IPS DF 19.7 (cell line): Measurements from ENCODE around the gene RAX2.

Experiments used
- DNase-seq: peaks from one replicate; pipeline ENCODE4 v3.0.0-alpha.2; 2013; ENCODE audit warnings: low read depth, low spot score

RAX2 gene

GRCh38 chr19:3730457-3730958 is 41.5 kb downstream of the RAX2 start:
- no peak for DNase-seq

- DNase-seq, result no peak
Observed at GRCh38 chr19:3725640-3726310, 46.3 kb downstream of the RAX2 start.

DNA sequence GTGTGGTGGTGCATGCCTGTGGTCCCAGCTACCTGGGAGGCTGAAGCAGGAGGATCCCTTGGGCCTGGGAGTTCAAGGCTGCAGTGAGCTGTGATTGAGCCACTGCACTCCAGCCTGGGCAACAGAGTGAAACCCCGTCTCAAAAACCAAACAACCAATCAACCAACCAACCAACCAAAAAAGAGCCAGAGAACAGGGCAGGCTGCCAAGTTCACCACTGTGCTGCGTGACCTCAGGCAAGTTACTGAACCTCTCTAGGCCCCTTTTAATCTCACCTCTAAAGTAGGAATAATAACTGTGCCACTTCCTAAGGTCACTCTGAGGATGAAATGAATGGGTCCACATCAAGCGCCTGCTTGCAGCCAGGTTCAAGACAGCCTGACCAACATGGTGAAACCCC is 46.9 kb downstream of the RAX2 start:
- DNase-seq, result no peak

GRCh38 chr19:3723883-3724282 is 48.1 kb downstream of the RAX2 start:
- DNase-seq, result no peak

DNA sequence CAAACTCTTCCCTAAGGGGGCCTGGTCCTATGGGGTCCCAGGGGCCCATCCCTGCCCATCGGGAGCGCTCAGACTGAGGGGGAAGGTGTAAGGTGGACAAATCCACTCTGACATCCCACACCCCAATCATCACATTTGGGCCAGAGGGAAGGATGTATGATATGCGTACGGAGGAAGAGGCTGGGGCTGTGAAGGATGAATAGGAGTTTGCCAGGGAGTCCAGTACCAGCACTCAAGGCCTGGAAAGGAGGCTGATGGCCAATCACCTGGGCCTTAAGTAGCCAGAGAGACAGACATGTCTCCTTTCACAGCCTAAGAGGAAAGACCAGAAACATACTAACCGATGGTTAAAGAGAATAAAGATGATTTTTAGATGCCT is 48.9 kb downstream of the RAX2 start:
- DNase-seq, result no peak

DNA sequence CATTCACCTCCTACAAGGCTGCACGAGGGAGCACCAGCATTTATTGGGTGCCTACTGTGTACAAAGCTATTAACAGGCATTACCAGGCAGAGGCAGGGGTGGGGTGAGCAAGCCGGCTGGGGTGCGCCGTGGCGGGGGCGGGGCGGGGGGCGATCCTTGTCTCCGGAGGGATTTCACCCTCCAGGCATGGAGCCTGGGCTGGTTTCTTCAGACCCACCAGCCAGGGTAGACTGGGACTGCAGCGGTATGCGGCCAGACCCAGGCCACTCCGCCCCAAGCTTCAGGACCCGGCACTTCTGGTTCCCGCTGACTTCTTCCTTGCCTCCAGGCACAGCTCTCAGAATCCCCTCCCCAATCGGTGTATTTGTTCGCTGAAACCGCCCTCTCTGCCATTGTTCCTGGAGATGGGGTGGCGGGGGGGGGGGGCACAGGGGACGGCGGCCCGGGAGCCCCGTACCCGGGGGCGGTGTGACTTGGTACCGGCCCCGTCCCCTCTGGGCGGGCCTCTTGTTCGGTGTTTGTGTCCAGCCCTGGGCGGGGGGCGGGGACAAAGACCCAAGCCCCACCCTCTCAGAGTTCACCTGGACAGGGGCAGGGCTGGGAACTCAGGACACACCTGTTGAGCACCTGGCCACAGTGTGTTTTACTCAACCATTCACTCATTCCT is 49.5 kb downstream of the RAX2 start:
- no peak for DNase-seq

- DNase-seq, result no peak
Observed at GRCh38 chr19:3721887-3722442, 50.1 kb downstream of the RAX2 start.

- DNase-seq, result no peak
Observed at GRCh38 chr19:3721131-3721886, 50.7 kb downstream of the RAX2 start.

GRCh38 chr19:3720349-3720917 is 51.6 kb downstream of the RAX2 start:
- no peak for DNase-seq

DNA sequence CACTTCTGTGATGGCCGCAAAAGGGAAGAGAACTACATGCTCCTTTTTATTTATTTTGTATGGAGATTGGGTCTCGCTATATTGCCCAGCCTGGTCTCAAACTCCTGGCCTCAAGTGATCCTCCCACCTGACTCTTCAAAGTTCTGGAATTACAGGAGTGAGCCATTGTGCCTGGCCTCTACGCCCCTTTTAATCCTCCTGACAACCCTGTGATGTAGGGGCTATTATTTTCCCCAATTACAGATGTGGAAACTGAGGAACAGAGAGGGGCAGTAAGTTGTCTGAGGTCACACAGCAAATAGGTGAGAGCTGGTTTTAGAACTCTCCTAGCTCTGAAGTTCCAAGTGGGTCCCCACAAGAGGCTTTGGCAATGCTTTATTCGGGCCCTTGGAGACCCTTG is 52.2 kb downstream of the RAX2 start:
- DNase-seq, result no peak
